D341Med (cell line): ENCODE data around the gene MEIOB.
"Not testable (repeated sequence)": the region's sequence is repeated elsewhere in the genome, so short reads cannot be mapped to it uniquely, and the experiment has no call there.

Experiments
- DNase-seq: peaks from one replicate; pipeline ENCODE4 v3.0.0; 2012; ENCODE audit warnings: low spot score

The MEIOB gene, protein sequence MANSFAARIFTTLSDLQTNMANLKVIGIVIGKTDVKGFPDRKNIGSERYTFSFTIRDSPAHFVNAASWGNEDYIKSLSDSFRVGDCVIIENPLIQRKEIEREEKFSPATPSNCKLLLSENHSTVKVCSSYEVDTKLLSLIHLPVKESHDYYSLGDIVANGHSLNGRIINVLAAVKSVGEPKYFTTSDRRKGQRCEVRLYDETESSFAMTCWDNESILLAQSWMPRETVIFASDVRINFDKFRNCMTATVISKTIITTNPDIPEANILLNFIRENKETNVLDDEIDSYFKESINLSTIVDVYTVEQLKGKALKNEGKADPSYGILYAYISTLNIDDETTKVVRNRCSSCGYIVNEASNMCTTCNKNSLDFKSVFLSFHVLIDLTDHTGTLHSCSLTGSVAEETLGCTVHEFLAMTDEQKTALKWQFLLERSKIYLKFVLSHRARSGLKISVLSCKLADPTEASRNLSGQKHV

DNA sequence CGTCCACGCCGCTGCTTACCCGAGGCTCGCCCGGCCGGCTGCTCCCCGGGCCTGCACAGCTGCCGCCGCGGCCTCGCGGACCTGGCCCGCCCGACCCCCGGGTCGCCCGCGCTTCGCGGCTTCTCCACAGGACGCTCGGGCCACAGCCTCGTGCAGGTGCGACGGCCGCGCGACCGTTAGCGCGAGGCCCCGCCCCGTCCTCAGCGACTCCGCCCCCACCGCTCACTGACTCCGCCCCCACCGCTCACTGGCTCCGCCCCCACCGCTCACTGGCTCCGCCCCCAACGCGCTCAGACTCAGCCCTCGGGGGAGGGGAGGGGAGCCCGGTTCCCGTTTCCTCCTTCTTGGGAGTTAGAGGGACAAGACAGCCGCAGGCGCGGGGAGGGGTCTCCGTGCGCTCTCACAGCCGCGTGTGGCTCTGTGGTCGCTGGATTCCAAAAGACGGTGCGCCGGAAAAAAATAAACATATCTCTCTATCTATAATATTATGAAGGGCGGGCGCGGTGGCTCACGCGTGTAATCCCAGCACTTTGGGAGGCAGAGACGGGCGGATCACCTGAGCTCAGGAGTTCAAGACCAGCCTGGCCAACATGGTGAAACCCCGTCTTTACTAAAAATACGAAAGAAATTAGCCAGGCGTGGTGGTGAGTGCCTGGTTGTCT lies at the start of gene MEIOB:
MEIOB (minus strand) TSS at position 191 of the 662 bp plus-strand sequence. CDS start 3,989 bp downstream, outside the sequence.
- peak; percentile 83 for DNase-seq

DNA sequence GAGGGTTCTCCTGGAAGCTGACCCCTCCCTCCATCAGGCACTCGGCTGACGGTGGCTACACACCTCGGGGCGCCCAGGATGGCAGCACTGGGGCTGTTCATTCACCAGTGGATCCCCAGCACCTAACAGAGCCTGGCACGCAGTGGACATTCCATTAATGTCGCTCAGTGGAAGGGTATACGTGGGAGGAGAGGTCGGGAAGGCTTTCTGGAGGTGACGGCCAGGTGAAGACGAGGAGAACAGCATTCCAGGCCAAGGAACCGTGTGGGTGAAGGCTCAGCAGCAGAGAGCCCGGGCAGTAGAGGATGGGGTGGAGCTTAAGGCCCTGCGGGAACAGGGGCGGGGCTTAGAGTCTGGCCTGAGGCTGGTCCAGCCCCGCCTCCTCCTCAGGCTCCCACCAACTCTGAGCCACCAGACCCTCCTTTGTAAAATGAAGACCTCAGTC lies 48.8 kb upstream of the MEIOB start:
- DNase-seq, result no peak

DNA sequence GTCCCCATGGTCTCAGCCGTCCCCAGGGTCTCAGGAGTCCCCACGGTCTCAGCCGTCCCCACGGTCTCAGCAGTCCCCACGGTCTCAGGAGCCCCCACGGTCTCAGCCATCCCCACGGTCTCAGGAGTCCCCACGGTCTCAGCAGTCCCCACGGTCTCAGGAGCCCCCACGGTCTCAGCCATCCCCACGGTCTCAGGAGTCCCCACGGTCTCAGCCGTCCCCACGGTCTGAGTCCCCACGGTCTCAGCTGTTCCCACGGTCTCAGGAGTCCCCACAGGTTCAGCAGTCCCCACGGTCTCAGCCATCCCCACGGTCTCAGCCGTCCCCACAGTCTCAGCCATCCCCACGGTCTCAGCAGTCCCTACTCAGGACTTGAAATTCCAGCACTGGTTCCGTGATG lies 48.2 kb upstream of the MEIOB start:
- DNase-seq, result not testable (repeated sequence)

DNA sequence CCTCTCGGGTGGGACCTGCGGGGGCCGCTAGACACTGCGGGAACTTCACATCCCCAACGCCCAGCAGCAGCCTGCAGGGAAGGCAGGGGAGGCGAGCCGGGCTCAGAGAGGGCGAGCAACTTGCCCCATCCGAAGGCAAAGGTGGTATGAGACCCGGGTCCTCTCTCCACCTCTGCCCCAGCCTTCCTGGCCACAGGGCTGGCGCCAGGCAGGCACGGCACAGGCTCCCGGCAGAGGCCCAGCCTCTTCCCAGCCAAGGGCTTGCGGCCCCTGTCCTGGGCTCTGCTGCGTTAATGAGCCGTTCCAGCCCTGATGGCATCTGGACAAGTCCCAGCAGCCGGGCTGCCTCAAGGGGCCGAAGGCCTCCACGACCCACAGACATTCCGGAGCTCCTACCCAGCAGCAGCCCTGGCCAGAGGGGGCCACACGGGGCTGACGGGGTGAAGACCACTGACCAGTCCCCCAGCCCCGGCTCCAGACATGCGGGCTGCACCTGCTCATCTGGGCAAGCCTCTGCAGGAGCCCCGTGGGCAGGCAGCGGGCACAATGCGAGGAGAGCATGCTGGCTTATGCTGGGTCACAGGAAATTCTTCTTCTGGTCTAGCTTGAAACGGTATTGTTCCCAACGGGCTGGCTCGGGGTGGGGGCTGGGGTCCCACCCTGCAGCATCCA lies 47.5 kb upstream of the MEIOB start:
- DNase-seq, result no peak

DNA sequence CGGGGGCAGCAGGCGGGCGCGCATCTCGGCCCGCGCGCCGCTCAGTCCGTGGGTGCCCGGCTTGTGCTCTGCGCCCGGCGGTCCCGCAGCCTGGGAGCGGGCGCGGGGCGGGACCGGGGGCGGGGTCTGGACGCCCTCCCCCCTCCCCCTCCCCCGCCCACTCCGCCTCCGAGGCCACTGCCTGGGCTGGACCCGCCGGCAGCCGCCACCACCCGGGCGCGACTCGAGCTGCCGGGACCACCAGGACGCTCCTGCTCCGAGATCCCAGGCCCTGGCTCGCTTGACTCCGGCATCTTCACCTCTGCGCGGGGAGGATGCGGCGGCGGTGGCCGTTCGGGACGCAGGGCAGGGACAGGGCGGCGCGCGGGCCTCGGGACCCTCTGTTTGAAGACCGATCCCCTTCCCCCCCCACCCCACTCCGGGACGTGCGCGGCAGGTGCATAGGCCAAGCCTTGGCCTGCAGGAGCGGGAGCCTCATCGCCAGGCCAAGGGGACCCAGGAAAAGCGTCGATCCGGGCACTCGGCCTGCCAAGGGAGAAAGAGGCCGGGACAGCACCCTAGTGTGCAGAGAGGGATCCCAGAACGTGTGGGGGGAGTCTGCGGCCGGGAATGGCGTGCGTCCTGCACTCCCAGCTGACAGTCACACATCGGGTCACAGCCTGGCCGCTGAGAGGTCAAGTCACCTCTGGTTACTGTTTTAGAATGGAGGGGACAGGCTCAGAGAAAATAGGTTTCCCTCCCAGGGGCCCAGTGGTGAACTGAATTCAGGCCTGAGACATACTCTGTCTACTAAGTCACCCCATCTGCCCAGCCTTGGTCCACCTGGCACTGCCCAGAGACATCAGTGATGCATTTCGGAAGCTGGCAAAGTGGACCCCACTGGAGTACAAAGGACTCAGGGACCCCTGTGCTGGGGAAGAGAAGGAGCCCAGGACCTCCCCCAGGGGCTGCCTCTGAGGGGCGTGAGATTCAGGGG lies 46.7 kb upstream of the MEIOB start, which contains the start of gene HS3ST6:
HS3ST6 (minus strand) TSS at position 65 of the 976 bp plus-strand sequence. CDS start 92 bp downstream, outside the sequence.
- DNase-seq, result peak; percentile 68

DNA sequence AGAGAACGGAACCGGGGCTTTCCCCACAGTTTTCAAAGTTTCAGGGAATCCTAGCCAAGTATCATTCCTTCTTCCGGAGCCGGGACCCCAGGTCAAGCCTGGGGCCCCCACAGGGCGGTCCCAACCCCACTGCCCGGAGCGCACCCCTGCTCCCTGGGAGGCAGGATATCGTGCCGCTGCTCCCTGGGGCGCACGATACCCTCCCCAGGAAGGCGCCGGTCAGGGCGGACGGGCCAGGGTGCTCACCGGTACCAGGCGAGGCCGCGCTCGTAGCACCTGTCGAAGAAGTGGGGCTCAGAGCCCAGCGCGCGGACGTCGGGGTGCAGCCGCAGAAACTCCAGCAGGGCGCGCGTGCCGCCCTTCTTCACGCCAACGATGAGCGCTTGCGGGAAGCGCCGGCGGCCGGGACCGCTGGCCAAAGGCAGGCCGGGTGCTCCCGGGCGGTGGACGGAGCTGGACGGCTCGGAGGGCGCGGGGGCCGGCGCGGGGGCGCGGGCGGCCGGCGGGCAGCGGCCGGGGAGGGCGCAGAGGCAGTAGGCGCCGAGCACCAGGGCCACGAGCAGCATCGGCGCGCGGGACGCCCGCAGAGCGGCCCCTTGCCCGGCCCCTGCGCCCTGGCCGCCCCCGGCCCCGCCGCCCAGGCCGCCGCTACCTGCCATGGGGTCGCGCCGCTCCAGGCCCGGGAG lies 45.8 kb upstream of the MEIOB start:
- DNase-seq, result no peak

DNA sequence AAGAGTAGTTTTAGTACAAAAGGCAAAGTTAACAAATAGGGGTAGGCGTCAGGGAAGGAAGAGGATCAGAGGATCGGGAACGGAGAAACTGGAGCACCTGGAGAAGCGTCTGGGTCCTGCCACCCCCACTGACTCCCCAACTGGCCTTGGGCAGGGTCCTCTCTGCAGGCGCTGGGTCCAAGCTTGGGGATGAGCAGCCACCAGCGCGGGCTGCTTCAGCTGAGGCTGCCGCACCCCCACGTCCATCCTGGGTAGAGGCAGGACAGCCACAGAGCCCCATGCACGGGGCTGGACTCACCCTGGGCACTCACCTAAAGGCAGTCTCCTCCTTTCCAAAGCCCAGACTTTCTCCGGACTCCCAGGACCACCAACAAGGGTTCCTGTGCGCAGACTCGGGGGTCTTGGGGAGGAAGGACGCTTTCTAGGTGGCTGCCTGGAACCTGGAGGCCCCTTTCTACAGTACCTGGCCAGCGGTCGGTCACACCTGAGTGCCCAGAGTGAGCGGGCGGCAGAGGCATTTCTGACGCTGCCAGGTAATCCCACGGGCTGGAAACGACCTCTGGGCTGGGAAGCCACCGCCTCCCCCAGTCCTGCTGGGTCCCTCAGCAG lies 45.2 kb upstream of the MEIOB start:
- DNase-seq, result no peak

DNA sequence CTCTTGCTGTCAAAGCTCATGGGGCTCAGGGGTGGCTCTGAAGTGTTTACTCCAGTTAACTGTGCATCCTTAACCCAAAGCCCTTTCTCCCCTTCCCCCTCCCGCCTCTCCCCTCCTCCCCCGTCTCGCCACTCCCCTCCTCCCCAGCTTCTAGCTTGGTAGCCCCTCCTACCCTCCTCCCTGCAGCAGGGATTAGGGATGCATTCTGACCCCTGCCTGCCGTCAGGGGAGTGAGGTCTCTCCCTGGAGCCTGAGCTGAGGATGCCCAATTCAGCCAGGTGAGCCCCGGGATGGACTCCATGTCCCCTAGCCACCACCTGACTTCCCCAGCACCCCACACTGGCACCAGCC lies 44.7 kb upstream of the MEIOB start:
- DNase-seq, result no peak

DNA sequence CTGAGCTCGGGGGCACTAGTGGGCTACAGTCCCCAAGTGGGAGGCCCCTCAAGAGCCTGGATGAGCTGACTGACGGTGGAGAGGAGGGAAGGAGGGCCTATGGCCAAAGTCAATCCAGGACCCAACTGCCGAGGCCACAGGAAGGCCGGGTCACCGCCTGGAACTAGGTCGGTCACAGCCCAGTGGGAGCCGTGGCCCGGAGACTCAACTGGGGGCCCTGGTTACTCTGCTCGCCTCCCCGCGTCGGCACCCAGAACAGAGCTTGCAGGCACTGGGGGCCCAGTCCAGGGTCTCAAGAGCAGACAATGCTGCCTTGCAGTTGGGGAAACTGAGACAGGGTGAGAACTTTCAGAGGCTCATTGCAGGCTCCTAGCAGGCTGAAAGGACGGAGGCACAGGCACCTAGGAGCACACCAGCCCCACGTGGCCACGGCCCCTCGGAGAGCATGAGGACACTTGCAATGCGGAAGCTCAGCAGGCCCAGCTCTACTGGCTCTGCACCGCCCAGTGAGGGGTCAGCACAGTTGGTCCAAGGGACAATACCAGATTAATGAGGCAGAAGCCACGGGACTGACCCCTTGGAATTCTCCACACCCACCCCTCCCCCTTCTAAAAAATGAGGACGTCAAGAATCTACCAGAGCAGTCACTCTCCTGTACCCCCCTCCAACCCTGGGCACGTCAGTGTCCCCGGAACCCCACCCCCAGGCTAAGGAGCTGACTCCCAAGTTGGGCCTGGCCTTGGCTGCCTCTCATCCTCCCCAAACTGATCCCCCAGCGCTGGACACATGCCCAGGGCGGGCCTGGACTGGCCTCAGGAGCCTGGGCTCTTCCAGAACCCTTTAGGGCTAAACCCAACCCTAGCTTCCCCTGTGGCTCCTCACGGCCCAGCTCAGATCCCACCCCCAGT lies 44.0 kb upstream of the MEIOB start:
- no peak for DNase-seq

DNA sequence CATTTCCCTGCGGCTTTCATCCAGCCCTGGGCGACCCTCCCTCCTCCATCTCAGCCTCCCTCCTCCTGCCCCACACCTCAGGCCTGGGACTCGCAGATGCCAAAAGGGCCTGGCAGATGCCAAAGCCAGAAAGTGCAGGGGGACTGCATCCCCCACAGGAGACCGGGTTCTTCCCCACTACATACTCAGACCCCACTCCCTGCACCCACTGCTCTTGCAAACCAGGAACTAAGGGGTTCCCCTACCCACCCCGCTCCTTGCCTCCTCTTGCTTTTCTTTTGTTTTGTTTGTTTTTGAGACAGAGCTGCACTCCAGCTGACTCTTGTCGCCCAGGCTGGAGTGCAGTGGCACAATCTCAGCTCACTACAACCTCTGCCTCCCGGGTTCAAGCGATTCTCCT lies 43.0 kb upstream of the MEIOB start:
- DNase-seq, result no peak

DNA sequence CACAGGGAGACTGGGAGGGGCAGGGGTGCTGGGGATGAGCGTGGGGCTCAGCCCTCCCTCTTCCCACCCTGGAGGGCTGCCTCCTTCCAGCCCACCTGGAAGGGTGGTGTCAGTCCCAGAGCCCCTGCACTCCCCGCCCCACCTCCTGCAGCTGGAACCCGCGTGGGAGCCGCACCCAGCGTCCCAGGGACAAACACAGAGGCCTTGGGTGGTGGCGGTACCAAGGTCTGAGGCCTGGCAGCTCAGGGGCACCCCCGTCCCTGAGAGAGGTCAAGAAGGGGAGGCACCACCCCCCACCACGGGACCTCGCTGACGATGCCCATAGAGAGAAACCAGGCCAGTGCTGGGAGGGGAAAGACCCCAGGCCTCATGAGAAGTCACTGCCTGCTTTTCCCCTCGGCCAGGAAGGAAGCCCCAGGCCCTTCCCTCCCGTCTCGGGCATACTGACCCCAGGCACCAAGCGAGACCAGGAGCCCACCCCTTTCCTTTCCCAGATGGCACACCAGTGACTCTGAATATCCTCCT lies 42.2 kb upstream of the MEIOB start:
- DNase-seq, result no peak

DNA sequence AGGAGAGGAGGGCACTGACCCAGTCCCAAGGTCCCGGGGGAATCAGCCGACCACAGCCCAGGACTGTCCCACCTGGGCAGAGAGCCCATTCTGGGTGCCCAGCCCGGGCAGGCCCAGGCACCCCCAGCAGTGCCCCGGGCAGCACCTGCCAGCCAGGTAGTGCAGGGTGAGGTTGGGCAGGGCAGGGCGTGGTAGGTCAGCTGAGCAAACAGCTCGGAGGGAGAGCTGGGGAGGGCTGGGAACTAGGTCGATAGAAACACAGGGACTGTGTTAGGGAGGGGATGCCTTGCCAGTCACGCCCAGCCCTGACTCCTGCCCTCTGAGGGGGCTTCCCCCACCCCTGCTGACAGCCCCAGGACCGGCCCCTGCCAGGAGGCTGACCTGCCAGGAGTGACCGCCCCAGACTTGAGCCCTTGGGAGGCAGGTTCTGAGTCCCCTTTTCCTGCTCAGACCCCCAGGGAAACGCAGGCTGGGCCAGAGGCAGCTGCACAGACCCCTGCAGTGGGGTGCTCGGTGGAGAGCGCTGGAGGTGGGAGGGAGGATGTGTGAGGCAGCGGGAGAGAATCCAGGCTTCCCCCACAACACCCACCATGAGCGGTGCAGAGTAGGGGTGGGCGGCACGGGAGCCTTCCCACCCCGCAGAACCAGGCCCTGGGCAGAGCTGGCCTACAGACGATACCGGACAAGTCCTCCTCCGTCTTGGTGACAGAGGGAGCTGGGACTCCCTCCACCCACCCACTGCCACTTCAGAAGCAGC lies 41.5 kb upstream of the MEIOB start:
- no peak for DNase-seq

DNA sequence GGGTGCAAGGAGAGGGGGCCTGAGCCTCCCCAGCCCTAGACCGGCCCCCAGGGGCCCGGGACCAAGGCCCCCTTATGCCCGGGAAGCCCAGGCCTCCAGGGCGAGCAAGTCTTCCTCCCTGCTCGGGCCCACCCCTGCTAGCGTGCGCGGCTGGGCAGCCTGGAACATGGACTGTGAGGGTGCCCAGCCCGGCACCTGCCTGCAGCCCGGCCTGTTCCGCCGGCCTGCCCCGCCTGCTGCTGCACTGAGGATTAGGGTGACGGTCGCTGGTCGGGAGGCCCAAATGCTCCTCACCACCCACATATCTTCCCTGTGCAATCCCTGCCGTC lies 40.2 kb upstream of the MEIOB start:
- no peak for DNase-seq

DNA sequence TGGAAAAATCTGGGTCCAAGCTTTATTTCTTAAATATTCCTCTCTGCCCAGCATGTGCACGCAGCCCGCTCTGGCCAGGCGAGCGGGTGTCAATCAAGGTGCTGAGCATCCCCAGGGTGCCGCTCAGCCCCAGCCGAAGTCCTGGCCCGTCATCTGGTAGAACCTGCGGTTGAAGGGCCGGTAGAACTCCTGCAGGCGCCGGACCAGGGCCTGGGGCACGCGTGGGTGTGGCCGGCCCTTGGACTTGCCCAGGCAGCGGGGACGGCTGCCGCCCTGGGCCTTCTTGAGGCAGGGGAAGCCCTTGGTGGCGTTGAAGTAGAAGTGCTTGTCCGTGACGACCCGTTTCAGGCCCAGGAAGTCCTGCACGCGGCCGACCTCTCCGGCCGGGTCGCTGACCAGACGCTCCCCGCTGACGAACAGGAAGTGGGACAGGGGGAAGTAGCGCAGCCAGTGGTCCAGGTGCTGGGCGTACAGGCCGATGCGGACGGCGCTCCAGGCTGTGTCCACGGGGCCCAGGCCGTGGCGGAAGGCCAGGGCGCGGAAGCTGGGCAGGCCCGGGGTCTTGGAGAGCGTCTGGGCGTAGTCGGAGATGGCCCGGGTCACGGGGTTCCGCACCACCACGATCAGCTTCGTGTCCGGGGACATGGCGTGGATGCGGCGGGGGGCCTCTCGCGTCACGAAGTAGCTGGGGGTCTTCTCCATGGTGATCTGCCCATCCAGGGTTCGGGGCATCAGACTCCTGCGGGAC lies 39.7 kb upstream of the MEIOB start:
- no peak for DNase-seq

DNA sequence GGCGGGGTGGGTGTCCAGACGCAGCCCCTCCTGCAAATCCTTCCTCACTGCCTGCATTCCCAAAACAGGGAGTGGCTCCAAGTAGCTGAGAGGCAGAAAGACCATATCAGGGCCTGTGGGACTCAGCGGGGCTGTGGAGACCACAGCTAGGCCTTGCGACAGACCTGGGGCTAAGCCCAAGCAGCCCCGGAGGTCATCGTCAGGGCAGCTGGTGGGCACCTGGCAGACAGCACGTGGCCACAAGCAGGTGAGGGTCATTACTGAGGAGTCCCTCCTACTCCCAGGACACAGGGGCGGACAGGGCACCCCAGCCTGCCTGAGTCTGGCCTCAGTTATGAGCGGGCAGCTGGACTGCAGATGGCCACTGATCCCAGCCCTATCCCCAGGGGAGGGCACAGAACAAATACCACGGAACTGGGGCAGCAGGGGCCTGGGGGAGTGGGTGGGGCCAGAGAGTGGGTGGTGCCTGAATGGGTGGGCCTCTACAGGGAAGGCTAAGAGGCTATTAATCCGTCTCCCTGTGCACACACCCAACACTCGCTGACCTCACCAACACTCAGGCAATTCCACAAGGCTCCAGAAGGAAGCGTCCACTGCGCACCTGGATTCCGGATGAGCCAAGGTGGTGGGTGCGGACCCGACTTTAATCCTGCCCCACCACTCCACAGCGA lies 37.7 kb upstream of the MEIOB start:
- DNase-seq, result no peak

DNA sequence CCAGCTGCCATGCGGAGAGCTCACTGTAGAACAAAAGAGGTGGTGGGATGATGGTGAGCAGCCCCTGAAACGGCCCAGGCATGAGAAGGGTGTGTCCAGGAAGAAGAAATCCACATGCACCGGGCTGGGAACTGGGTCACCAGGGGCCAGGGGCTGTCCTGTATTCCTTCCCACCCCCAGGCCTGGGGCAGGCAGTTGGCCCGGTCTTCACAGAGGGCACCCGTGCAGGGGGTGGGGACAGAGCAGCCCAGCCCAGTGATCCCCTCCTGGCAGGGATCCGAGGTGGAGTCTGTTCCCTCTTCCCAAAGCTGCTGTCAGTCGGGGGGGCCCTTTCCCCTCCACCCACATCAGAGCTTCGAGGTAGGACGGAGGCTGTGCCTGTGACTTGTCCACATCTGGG lies 37.0 kb upstream of the MEIOB start:
- DNase-seq, result no peak

DNA sequence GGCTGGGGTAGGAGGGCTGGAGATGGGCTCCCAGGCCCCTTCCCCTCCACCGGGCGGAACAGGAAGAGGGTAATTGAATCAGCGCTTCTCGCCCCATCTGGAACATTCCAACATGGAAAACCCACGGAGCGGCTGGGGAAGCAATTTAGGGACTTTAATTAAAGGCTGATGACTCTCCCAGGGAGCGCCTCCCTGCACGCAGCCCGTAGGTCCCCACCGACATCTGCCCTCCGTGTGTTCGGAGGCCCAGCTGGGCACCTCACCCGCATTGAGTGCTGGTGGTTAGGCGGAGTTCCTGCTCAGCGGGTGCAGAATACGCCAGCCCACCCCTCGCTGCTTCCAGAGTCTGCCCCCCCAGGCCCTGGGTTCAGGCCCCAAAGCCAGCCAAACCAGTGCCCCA lies 36.2 kb upstream of the MEIOB start:
- no peak for DNase-seq
